DND-41 (cell line): Measurements from ENCODE around the gene AOPEP.

ENCODE experiments used
- EZH2 ChIP-seq: IDR thresholded peaks from 3 replicates; pipeline ENCODE4 v1.6.1; 2012; ENCODE audit warnings: borderline replicate concordance, low read depth, mild to moderate bottlenecking, moderate library complexity, low read length, inconsistent platforms; ENCODE audit not compliant: severe bottlenecking
- TF ChIP-seq, protein P1 (sequence below): IDR thresholded peaks from 2 replicates; pipeline ENCODE4 v1.5.1; 2012; ENCODE audit warnings: borderline replicate concordance, low read length, moderate library complexity, mild to moderate bottlenecking; ENCODE audit not compliant: poor library complexity, severe bottlenecking; ENCODE audit errors: extremely low read depth

- TF ChIP-seq EZH2, result no peak
- TF ChIP-seq, protein P1, sequence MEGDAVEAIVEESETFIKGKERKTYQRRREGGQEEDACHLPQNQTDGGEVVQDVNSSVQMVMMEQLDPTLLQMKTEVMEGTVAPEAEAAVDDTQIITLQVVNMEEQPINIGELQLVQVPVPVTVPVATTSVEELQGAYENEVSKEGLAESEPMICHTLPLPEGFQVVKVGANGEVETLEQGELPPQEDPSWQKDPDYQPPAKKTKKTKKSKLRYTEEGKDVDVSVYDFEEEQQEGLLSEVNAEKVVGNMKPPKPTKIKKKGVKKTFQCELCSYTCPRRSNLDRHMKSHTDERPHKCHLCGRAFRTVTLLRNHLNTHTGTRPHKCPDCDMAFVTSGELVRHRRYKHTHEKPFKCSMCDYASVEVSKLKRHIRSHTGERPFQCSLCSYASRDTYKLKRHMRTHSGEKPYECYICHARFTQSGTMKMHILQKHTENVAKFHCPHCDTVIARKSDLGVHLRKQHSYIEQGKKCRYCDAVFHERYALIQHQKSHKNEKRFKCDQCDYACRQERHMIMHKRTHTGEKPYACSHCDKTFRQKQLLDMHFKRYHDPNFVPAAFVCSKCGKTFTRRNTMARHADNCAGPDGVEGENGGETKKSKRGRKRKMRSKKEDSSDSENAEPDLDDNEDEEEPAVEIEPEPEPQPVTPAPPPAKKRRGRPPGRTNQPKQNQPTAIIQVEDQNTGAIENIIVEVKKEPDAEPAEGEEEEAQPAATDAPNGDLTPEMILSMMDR, result no peak
Measured at GRCh38 chr9:95005278-95006143, 279.0 kb downstream of the AOPEP start.
